PFSK-1 (cell line): ENCODE data around the gene BRD7.

Source experiments
- FOXP2 ChIP-seq: optimal IDR thresholded peaks from 2 replicates; pipeline ENCODE3; 2011; ENCODE audit warnings: borderline replicate concordance, control low read depth, inconsistent platforms; ENCODE audit not compliant: insufficient read depth; ENCODE audit errors: extremely low read length, extremely low read depth
- POLR2AphosphoS5 ChIP-seq: IDR thresholded peaks from 2 replicates; pipeline ENCODE4 v1.6.1; 2012; ENCODE audit warnings: low read depth, mild to moderate bottlenecking, control low read depth, low read length, moderate library complexity
- REST ChIP-seq, 2 experiments: IDR thresholded peaks; 2 replicates each; pipeline versions ENCODE4 v1.6.1 to v1.8.0; 2011 to 2012; ENCODE audit warnings: low read depth in 2 of 2, low read length in 2 of 2, control low read depth in 1 of 2, inconsistent platforms in 1 of 2, mild to moderate bottlenecking in 1 of 2, moderate library complexity in 1 of 2; ENCODE audit not compliant: insufficient read depth in 1 of 2
- SIN3A ChIP-seq: IDR thresholded peaks from 2 replicates; pipeline ENCODE4 v1.6.1; 2012; ENCODE audit warnings: mild to moderate bottlenecking, low read length, moderate library complexity, borderline replicate concordance; ENCODE audit not compliant: insufficient read depth
- TAF1 ChIP-seq: IDR thresholded peaks from 2 replicates; pipeline ENCODE4 v1.6.1; 2012; ENCODE audit warnings: low read length, control low read depth, borderline replicate concordance; ENCODE audit not compliant: insufficient read depth

The BRD7 gene

DNA sequence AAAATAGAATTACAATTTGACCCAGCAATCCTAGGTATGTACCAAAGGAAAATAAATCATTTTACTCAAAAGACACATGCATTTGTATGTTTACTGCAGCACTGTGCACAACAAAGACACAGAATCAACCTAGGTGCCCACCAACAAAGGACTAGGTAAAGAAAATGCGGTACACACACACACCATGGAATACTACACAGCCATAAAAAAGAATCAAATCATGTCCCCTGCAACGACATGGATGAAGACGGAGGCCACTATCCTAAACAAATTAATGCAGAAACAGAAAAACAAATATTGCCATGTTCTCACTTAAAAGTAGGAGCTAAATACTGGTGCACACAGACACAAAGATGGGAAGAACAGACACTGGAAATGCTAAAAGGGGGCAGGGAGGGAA is 36.2 kb downstream of the BRD7 start:
- TF ChIP-seq POLR2AphosphoS5 (no peak), REST (IDR thresholded peaks at IDR 0.05; ENCODE audit: insufficient read depth in 1 of 2, low read depth in 2 of 2, low read length in 2 of 2) (no peak), FOXP2 (no peak), TAF1 (no peak), SIN3A (no peak)

GRCh38 chr16:50331570-50331969 is 37.2 kb downstream of the BRD7 start:
- TF ChIP-seq POLR2AphosphoS5 (no peak), TAF1 (no peak), FOXP2 (no peak), REST (IDR thresholded peaks at IDR 0.05; ENCODE audit: insufficient read depth in 1 of 2, low read depth in 2 of 2, low read length in 2 of 2) (no peak), SIN3A (no peak)

DNA sequence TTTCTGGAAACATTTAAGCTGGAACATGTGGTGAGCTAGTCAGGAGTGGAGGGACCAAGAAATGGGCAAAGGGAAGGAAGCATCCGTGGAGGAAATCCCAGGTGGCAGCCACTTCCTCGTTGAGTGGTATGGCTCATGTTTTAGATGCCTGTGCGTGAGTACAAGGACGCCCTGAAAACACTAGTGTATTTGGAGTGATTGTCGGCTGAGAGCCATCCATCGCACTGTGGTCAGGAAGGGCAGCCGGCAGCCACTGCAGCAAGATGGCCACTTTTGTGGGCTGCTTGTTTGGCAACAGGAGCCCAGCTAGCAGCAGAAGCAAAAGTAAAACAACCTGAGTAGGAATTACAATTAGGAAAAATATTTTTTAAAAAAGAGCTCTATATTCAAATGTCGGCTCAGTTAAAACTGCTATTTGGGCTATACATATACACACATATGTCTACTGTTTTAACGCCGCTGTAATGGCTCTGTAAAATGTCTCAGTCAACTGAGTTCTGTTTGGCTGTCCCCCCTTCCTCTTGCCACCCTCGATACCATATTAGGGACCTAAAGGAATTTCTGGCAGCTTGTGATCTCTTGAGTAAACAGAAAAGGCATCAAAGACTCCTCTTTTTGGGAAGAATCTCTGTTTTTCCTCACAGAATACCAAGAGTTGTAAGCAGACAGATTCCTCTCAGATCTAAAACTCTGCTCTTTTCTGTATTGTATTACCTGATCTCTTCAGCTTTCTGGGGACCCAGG is 39.2 kb downstream of the BRD7 start:
- TF ChIP-seq FOXP2 (no peak), SIN3A (no peak), REST (IDR thresholded peaks at IDR 0.05; ENCODE audit: insufficient read depth in 1 of 2, low read depth in 2 of 2, low read length in 2 of 2) (no peak), TAF1 (no peak), POLR2AphosphoS5 (no peak)

- TF ChIP-seq REST (IDR thresholded peaks at IDR 0.05; ENCODE audit: insufficient read depth in 1 of 2, low read depth in 2 of 2, low read length in 2 of 2) (no peak), TAF1 (no peak), FOXP2 (no peak), SIN3A (no peak), POLR2AphosphoS5 (no peak)
Observed at GRCh38 chr16:50326835-50327465, 41.8 kb downstream of the BRD7 start.

GRCh38 chr16:50326264-50326663 is 42.5 kb downstream of the BRD7 start:
- TF ChIP-seq FOXP2 = no peak
- TF ChIP-seq TAF1 = no peak
